ENCODE measurements around the gene DLG5.
A peak's percentile ranks its signal among the peaks of the same experiment; 100 is the strongest.

The DLG5 gene

DNA sequence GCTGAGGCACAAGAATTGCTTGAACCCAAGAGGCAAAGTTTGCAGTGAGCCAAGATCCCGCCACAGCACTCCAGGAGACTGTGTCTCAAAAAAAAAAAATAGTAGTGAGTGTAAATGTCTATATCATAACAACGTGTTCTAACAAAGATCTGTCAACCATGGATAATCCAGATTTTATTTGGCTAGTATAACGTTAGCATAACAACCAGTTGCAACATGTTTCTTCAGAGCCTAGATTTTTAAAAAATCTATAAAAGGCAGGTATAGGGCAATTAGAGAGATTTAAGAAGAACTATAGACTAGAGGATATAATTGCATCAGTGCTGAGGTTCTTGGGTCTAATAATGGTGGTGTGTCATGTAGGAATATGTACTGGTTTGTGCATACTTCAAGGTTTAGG, 30.5 kb downstream of the DLG5 start:
- no peak for DNase-seq (ENCODE audit: low read depth in 2 of 2, low spot score in 1 of 2)

DNA sequence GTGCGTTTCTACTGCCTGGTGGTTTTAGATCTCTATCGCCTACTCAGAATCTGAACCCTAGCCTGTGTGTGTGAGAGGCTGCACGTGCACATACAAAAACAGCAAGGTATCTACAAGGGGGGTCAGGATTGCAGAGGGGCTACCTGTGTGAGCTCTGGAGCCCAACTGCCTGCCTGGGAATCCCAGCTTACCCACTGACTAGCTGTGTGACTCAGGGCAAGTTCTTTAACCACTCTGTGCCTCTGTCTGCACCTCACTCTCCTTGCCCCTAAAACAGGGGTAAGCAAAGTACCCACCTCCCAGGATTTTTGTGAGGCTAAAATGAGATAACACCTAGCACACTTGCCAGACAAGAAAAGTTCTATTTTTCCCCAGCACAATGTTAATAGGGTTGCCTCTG, 32.5 kb downstream of the DLG5 start:
- no peak for DNase-seq (ENCODE audit: low read depth in 2 of 2, low spot score in 1 of 2)

DNA sequence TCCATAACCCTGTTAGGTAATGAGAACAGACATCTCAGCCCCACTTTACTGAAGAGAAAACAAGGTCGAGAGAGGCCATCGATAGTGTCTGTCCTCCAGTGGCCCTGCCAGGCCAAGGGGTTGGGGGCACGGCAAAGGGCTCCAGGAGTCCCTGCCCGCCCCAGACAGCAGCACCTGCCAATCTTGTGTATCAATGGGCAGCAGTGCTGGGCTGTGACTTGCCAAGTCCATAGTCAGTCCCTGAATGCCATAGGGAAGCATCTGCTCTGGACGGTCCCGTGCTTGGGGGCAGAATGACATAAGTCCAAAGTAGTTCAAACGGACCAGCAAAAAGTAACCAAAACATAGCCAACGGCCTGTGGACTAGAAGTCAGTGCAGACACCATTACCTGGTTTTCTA, 33.2 kb downstream of the DLG5 start:
- DNase-seq (ENCODE audit: low read depth in 2 of 2, low spot score in 1 of 2), result no peak

DNA sequence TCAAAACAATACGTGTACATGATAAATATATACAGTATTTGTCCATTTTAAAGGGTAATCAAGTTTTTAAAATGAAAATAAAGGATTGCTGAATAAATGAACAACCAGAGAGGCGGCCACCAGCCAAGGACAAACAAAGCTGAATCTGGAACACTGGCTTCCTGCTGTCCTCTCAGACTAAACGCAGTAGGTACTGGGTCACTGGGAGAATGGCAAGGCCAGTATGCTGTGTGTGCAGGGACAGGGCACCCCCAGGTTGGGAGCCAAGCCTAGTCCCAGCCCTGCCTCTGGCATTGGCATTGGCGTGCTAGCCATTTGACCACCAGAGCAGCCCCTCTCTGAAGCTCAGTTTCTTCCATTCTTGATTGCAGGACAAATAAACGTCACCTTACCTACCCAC, 33.8 kb downstream of the DLG5 start:
- no peak for DNase-seq (ENCODE audit: low read depth in 2 of 2, low spot score in 1 of 2)

DNA sequence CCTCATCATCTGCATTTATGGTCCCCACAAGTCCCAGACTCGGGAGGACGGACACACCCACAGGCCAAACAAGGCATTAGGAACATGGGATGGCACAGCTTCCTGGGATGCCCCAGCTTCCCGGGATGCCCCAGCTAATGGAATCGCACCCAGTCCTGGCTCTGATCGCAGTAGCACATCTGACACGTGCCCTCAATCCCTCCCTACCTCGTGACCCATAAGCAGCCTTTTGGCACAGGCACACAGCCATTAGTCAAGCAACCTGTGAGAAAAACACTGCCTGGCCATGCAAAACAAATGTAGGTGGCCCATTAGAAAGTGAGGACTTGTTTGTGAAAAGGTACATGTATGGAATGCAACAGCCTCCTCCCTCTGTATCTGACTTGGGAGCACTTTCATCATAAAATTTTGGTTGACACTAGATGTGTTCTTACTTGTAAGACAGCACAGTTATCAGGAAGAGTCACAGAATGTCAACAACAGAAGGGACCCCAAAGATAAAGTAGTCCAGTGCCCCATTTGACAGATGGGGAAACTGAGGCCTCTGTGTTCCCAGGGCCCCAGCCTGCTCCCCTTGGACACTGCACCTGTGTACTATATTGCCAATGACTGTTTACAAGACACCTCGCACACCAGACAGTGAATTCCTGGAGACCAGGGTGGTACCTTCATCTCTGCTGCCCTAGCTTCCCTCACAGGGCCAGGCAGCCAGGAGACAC, 34.4 kb downstream of the DLG5 start:
- DNase-seq (ENCODE audit: low read depth in 2 of 2, low spot score in 1 of 2), result no peak

DNA sequence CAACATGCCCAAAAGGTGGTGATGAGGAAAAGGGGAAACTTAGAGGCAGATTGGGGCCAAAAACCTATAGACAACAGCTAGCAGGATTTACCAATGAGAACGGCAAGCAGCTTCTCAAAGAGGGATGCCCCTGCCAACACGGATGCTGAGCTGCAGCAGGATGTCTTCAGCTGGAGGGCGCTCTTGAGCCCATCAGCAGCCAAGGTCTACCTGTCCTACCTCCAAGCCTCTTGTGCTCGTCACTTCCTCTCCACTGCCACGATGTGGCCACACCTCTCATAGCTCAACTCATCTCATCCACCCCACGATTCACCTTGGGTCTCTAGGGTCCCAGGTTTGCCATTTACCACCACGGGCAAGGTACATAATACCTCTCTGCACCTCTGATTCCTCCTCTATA, 36.5 kb downstream of the DLG5 start:
- DNase-seq (ENCODE audit: low read depth in 2 of 2, low spot score in 1 of 2), result no peak

DNA sequence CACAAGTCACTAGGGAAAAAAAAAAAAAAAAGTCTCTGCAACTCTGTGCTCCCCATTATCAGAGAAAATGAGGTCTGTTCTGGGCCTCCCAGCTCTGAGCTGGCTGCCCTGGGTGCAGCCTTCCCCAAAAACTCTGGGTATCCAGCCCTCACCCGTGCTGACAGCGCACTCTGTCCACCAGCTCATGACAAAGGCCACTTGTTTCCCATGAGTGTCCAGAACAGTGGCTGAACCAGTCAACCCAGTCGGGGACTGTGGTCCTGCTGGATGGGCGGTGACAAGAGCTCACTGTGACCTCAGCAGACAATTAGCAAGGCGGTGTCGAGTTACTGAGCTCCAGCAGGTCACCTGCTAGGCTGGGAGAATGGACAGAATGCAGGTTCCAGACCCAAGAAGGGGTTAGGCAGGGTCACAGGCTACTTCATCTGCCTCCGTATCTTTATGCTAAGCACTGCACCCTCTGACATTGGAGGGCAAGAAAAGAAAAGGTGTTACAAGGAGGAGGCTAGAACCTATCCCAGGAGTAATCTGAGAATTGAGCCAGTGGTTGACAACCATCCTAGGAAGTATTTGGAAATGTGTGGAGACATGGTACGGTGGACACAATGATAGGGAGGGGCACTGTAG, 37.2 kb downstream of the DLG5 start:
- no peak for DNase-seq (ENCODE audit: low read depth in 2 of 2, low spot score in 1 of 2)

DNA sequence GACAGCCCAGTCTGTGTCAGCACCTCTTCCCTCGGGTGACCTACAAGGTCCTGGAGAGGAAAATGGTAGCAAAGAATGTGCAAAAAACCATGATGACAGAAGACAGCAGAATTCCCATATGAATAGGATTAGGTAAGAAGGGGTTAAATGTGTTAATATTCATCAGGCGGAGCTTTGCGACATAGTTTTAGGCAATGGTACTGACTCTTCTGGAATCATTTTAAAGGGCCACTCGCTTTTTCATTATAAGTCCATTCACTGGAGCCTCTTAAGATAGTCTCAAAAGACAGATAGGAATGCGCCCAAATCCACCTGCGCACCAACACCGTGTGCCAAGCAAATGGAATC, 38.2 kb downstream of the DLG5 start:
- no peak for DNase-seq (ENCODE audit: low read depth in 2 of 2, low spot score in 1 of 2)

DNA sequence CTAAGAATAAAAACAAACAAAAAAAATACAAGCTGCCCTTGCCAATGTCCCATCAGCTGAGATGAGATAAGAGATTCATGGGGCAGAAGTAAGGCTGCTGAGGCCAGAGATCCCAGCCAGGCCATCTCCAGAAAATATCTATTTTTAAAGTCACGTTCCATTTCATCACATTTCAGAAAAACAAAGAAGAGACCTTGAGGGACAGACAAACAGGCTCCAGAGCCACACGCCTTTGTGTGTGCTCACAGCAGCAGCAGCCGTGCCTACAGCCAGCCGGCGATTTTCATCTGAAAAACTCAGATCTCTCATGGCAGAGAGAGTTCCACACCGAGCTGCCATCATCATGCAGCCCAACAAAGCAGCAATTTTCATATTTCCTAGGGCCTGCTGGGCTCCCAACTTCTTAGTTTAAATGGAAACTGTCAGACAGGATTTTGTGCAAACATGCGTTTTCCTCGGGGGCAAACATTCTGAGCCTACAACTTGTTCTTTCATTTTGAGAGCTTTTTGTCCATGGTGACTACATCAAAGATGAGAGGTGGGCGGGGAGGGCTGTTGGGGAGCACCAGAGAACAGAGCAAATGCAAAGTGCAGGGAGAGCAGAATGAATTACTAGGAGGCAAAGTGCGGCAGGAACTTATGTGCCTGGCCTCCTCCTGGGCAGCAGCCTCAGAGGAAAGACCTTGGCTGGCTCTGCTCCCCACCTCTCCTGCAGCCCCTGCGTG, 38.8 kb downstream of the DLG5 start:
- DNase-seq (ENCODE audit: low read depth in 2 of 2, low spot score in 1 of 2), result no peak

DNA sequence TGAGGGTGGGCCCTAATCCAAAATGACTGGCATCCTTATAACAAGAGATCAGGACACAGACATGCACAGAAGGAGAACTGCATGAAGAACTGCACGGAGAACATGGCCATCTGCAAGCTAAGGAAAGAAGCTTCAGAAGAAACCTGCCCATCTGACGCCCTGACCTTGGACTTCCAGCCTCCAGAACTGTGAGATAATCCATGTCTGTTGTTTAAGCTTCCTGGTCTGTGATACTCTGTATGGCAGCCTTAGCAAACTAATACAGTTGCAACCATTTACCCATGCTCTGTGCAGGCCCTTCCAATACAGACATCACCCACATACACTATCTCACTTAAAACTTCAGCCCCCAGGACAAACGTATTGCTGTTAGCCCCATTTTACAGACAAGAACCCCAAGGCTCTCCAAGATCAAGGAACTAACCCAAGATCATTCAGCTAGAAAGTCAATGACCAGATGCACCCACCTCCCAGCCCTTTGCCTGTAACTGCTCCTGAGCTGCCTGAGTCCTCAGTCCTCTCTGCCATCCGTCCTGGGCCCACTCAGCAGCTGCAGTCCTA, 39.7 kb downstream of the DLG5 start:
- no peak for DNase-seq (ENCODE audit: low read depth in 2 of 2, low spot score in 1 of 2)

DNA sequence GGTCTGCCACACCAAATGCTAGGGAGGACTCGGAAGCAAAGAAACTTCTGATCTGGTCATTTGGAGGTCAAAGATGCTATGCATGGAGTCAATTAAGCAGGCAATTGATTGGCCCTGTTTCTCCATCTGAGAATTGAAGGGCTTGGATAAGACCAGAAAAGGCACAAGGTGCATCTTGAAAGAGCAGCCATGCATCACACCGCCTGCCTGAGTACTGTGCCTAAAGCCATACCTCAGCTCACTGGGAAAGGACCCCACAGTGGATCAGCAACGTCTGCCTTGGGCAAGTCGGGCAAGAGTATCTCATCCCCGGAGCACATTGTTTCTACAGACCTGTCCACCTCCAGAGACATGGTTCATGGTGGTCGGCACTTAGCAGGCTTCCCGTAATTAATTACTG, 42.4 kb downstream of the DLG5 start:
- no peak for DNase-seq (ENCODE audit: low read depth in 2 of 2, low spot score in 1 of 2)

DNA sequence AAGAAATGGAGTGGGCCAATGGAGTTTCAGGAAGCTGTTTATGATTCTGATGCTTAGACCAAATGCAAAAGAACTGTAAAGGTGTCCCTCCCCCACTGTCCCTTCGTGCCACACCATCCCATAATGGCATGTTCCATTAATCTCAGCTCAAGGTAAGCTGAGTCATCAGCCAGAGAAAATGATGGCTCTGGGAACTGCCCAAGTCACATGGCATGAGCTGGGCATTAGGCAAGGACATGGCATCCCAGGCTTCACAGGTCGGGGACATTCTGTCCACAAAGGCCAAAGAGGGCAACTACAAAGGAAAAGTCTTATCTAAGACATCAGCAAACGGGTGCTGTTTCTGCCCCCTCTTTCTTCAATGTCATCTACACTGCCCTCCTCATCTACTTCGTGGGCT, 44.9 kb downstream of the DLG5 start:
- DNase-seq (ENCODE audit: low read depth in 2 of 2, low spot score in 1 of 2), result no peak

DNA sequence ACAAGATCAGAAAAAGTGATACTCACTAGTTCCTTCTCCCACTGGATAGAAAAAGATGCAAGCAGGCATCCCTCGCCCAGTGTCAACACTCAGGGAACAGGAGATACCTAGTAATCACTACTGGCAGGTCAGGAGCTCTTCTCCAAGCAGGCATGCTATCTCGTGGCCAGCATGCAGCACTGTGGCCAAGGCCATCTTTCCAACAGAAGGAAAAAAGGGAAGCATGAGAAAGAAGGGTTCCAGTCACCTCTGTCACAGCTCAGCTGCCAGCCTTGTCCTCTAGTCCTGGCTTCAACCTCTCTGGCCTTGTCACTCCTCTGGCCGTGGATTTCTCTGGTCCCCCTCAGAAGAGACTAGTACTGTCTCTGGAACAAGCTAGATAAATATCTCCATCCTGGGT, 45.3 kb downstream of the DLG5 start:
- no peak for DNase-seq (ENCODE audit: low read depth in 2 of 2, low spot score in 1 of 2)

DNA sequence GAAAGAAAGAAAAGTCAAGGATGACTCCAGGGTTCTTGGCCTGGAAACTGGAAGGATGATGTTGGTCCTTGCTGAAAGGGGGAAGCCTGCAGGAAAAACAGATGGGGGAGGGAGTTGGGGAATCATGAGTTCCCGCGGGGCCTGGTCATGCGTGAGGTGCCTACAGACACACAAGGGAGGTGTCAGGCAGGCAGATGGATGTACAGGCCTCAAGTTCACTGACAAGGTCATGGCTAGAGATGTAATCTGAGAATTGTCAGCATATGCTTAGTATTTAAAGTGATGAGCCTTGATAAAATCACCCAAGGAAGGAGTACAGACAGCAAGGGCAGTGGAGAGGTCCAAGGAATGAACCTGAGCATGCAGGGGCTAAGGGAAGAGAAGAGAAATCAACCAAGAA, 46.8 kb downstream of the DLG5 start:
- DNase-seq (ENCODE audit: low read depth in 2 of 2, low spot score in 1 of 2), result no peak

DNA sequence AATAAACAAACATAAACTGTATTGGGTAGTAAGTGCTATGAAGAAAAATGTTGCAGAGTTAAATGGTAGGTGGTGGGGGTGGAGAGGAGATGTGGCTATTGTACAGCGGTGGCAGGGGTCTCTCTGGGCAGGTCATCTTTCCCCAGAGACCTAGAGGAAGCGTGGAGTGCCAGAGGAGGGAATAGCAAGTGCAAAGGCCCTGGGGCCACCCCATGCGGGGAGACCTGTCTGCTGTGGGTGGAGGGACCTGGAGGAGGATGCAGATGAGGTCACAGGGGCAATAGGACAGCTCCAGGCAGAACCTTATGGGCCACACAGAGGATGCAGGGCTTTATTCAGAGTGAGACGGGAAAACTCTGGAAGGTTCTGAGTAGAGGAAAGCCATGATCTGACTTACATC, 47.5 kb downstream of the DLG5 start:
- no peak for DNase-seq (ENCODE audit: low read depth in 2 of 2, low spot score in 1 of 2)

DNA sequence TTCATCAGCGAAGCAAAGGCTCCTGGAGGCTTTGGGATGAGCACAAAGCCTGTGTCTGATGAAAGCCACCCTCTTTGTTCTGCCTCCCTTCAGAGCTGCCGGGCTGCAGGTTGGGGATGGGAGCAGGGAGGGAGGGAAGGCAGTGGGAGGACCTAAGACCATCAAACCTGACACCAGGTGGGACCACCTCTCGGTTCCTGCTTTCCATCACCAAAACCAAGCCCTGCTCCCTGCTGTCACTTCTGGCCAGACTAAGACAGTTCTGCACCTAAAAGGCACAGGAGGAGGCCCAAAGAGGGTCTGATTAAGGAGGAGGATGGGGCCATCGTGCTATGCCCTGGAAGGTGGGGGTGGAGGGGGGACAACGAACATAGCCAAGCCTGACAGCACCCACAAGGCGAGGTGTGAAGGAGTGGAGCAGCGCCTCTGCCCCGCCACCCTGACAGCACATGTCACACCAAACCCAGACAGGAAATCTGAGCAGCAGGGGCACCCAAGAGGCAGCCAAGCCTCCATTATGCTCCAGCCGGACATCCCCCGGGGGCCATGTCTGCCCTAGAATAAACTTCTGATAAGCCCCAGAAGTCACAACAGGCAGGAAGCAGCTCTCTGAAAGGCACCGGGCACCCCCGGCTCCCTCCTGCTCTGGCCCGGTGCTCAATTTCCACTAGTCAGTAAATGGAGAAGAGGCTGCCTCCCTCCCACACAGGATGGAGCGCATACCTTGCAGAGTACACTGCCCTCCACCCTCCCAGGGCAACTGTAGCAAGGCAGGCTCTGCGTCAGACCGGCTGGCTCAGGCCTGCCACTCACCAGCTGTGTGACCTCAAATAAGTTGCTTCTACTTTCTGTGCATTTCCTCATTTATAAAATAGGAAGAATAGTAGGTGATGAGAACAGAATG, 48.9 kb downstream of the DLG5 start:
- peak; percentile 17 to 28 for DNase-seq (ENCODE audit: low read depth in 2 of 2, low spot score in 1 of 2)

DNA sequence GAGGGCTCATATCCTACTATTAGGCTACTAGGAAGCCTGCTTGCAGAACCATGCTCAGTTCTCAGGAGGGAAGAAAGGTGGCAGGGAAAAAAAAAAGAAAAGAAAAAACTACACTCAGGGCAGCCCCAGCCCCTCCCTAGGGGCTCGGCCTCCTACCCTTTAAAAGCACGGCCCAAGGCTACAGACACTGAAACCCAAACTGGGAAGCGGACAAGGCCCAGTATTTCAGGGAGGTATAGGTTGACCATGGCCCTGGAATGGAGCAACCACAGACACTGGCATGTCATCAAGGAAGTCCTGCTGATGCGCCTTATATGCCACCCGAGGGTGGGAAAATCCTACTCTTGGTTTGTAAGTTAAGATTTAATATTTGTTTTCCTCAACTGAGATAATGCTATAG, 50.8 kb downstream of the DLG5 start:
- no peak for DNase-seq (ENCODE audit: low read depth in 2 of 2, low spot score in 1 of 2)

DNA sequence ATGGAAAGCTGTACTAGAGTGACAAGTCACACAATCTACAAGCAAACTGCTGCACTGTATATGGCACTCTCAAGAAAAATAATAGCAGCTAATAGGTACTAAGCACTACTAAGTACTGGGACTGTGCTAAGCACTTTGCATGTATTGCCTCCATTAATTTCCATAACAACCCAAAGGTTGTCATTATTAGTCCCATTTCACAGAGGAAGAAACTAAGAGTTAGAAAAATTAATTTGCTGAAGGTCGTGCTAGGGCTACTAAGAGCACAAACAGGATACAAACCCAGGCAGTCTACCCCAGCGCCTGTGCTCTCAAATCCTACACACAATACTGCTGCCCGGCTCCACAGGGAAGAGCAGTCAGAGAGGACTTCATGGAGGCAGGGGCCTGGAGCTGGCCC, 51.7 kb downstream of the DLG5 start:
- DNase-seq (ENCODE audit: low read depth in 2 of 2, low spot score in 1 of 2), result no peak

DNA sequence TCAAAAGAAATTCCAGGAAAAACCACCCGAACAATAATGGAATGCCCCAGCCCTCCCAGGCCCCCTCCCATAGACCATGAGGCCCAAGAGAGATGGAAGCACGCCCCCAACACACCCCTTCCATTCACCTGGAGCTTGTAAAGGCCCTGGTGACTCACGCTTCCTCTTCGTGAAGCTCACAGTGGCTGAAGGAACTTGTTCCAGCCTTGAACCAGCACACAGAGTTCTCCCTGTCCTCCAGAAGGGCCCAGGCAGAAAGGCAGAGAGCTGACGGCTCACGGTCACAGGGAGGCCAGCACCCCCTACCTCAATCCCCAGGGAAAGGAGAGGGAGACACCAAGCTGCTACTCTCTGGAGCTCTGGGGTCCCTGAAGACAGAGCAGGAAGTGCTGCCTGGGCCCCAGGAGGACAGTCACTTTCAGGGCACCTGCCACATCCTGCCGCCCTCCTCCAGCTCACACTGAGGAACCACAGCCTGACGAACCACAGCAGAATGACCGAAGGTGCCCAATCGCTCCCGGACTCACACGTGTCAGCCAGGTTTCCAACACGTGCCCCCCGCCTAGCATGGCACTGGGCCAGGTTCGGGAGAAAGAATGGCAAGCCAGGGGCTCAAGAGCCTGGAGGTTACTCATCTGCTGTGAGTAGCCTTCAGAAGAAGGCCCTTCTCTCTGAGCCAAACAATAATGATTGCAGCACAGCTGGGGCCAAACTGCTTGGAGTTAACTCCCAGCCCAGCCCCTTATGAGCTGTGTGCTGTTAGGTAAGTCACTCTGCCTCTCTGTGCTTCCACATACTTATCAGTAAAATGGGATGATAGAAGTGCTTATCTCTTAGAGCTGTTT, 52.8 kb downstream of the DLG5 start:
- peak; percentile 17 to 18 for DNase-seq (ENCODE audit: low read depth in 2 of 2, low spot score in 1 of 2)

DNA sequence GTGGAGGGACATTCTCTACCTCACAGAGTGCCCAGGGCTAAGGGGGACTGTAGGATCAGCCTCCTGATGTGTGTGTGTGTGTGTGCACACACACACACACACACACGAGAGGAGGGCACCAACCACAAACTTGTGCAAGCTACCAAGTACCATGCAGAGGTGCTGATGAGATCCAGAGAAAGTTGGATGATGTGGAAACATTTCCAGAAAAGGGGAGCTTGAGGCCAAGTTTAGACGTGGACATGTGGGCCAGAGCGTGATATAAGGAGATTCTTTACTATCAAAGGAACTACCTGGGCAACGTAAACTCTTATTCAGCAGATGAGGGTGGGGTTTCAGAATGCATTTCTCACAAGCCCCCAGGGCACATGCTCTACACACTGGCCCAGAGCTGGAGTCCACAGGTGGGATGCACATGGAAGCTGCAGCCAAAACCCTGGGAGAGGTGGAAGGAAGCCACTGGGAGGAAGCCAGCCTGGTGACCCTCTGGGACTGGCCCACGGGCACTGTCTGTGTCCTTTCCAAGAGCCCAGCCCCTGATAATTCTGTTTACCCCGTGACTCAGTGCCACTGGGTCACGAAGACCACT, 53.5 kb downstream of the DLG5 start:
- no peak for DNase-seq (ENCODE audit: low read depth in 2 of 2, low spot score in 1 of 2)
